ENCODE measurements around the gene CALML3. TPM values are rescaled to one million over a fixed set of nuclear protein-coding genes. Genes with fewer than 3 reads are reported as not detected.

CALML3 gene
- total RNA-seq, 1 donor from 2014 or later = not detected

GRCh38 chr10:5565205-5565545 lies 40.4 kb downstream of the CALML3 start:
- no peak overlapping the region for H3K27ac Mint-ChIP-seq (ENCODE audit: unreplicated experiment)
- no peak overlapping the region for H3K4me3 Mint-ChIP-seq (ENCODE audit: unreplicated experiment)
- peaks cover 20% of the 10 kb centered on the region for H3K4me1 Mint-ChIP-seq (ENCODE audit: low read depth, unreplicated experiment)
- peaks cover 2% of the 10 kb centered on the region for H3K27me3 Mint-ChIP-seq (ENCODE audit: unreplicated experiment)
- peak; percentile 4 for DNase-seq
- peaks cover 8% of the 10 kb centered on the region for H3K9me3 Mint-ChIP-seq (ENCODE audit: unreplicated experiment)
- H3K36me3 Mint-ChIP-seq (ENCODE audit: unreplicated experiment) = no peaks in the 10 kb centered on the region
- TF ChIP-seq CTCF (IDR thresholded peaks at IDR 0.05; ENCODE audit: partially characterized antibody, unreplicated experiment) = no peak

- Mint-ChIP-seq H3K27me3 (ENCODE audit: unreplicated experiment) (no peaks in the 10 kb centered on the region), H3K4me3 (ENCODE audit: unreplicated experiment) (no peak overlapping the region), H3K27ac (ENCODE audit: unreplicated experiment) (no peak overlapping the region), H3K36me3 (ENCODE audit: unreplicated experiment) (no peaks in the 10 kb centered on the region), H3K4me1 (ENCODE audit: low read depth, unreplicated experiment) (peaks cover 20% of the 10 kb centered on the region), H3K9me3 (ENCODE audit: unreplicated experiment) (peaks cover 8% of the 10 kb centered on the region)
- peak; percentile 8 for DNase-seq
- no peak for TF ChIP-seq CTCF (IDR thresholded peaks at IDR 0.05; ENCODE audit: partially characterized antibody, unreplicated experiment)
Observed at GRCh38 chr10:5565671-5566581, 41.2 kb downstream of the CALML3 start.

GRCh38 chr10:5566614-5567013 lies 41.9 kb downstream of the CALML3 start:
- no peak for TF ChIP-seq CTCF (IDR thresholded peaks at IDR 0.05; ENCODE audit: partially characterized antibody, unreplicated experiment)
- Mint-ChIP-seq H3K27ac (ENCODE audit: unreplicated experiment) (no peak overlapping the region), H3K36me3 (ENCODE audit: unreplicated experiment) (no peaks in the 10 kb centered on the region)

GRCh38 chr10:5567477-5567876 lies 42.7 kb downstream of the CALML3 start:
- DNase-seq = no peak
- H3K27me3 Mint-ChIP-seq (ENCODE audit: unreplicated experiment) = peaks cover 1% of the 10 kb centered on the region
- H3K4me3 Mint-ChIP-seq (ENCODE audit: unreplicated experiment) = no peak overlapping the region
- no peak for TF ChIP-seq CTCF (IDR thresholded peaks at IDR 0.05; ENCODE audit: partially characterized antibody, unreplicated experiment)
- H3K9me3 Mint-ChIP-seq (ENCODE audit: unreplicated experiment) = peaks cover 8% of the 10 kb centered on the region
- no peaks in the 10 kb centered on the region for H3K36me3 Mint-ChIP-seq (ENCODE audit: unreplicated experiment)
- H3K27ac Mint-ChIP-seq (ENCODE audit: unreplicated experiment) = no peak overlapping the region
- H3K4me1 Mint-ChIP-seq (ENCODE audit: low read depth, unreplicated experiment) = peaks cover 25% of the 10 kb centered on the region

More at GRCh38 chr10:5566614-5567013, 41.9 kb downstream of the CALML3 start:
- Mint-ChIP-seq H3K27me3 (ENCODE audit: unreplicated experiment) (peaks cover under 1% of the 10 kb centered on the region), H3K9me3 (ENCODE audit: unreplicated experiment) (peaks cover 8% of the 10 kb centered on the region), H3K4me1 (ENCODE audit: low read depth, unreplicated experiment) (peaks cover 22% of the 10 kb centered on the region), H3K4me3 (ENCODE audit: unreplicated experiment) (no peak overlapping the region)
- peak; percentile 1 for DNase-seq

GRCh38 chr10:5568984-5569383 lies 44.2 kb downstream of the CALML3 start:
- TF ChIP-seq CTCF (IDR thresholded peaks at IDR 0.05; ENCODE audit: partially characterized antibody, unreplicated experiment) = no peak
- Mint-ChIP-seq H3K27ac (ENCODE audit: unreplicated experiment) (no peak overlapping the region), H3K36me3 (ENCODE audit: unreplicated experiment) (no peaks in the 10 kb centered on the region), H3K9me3 (ENCODE audit: unreplicated experiment) (peaks cover 5% of the 10 kb centered on the region), H3K4me1 (ENCODE audit: low read depth, unreplicated experiment) (peaks cover 23% of the 10 kb centered on the region), H3K27me3 (ENCODE audit: unreplicated experiment) (peaks cover 3% of the 10 kb centered on the region), H3K4me3 (ENCODE audit: unreplicated experiment) (no peak overlapping the region)
- DNase-seq = no peak

Data from glutamatergic neuron (in vitro differentiated cells).